Hematopoietic multipotent progenitor cell treated with erythropoietin and hydrocortisone succinate and interleukin-3 and kit ligand, for 17 days (in vitro differentiated cells): Measurements from ENCODE around the gene RFX2.

Source experiments
- DNase-seq: peaks from one replicate; pipeline ENCODE4 v3.0.0-alpha.2; 2015; ENCODE audit warnings: low spot score

The RFX2 gene

DNA sequence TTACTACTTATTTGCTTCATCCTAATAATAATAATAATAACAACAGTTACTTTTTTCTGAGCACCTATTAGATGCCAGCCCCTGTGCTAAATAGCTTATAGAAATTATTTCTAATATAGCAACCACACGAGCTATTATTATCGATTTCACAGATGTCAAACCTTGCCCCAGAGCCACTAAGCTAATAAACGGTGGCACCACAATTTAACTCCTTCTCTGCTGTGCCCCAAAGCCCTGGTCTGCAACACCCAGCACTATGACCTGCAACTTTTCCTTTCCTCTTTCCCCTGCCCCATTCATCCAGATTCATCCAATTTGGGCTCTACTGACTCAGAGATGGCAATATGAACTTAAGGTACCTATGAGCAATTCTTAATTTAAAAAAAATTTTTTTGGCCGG is 6.4 kb downstream of the RFX2 start:
- DNase-seq = no peak

DNA sequence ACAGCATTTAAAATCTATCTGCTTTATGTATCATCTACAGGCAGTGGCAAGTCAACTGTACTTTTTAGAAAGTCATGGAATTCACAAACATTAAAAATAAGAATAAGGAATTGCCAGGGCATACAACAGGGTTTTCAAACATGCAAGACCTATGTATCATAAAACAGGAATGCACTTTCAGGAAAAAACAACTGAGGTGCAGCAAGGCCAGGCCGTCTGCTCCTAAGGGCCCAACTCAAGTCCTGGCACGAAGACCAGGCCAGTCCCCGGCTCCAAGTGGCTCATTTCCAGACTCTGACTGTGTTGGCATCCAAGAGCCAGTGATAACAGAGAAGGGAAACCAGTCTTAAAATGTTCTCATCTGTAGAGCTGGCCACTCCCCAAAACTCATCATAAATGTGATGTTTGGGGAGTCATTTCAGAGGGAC is 7.1 kb downstream of the RFX2 start:
- no peak for DNase-seq

GRCh38 chr19:6101991-6102390 is 8.3 kb downstream of the RFX2 start:
- DNase-seq = no peak

GRCh38 chr19:6101291-6101825 is 8.9 kb downstream of the RFX2 start:
- DNase-seq = no peak

GRCh38 chr19:6100284-6100915 is 9.9 kb downstream of the RFX2 start:
- peak; percentile 46 for DNase-seq

DNA sequence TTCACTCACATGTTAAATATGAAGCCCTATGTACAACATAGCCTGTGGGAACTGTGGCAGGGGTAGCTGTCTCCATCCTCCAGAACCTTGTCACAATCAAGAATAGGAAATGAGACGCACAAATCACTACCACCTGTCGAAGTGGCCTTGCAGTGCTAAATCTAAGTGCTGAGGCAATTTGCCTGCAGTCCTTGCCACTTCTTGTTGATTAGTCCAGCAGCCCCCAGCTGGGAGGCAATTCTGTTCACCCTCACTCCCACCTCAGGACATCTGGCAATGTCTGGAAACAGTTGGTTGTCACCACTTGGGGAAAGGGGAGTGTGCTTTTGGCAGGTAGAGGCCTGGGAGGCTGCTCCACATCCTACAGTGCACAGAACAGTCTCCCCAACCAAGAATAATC is 10.7 kb downstream of the RFX2 start:
- DNase-seq = no peak

DNA sequence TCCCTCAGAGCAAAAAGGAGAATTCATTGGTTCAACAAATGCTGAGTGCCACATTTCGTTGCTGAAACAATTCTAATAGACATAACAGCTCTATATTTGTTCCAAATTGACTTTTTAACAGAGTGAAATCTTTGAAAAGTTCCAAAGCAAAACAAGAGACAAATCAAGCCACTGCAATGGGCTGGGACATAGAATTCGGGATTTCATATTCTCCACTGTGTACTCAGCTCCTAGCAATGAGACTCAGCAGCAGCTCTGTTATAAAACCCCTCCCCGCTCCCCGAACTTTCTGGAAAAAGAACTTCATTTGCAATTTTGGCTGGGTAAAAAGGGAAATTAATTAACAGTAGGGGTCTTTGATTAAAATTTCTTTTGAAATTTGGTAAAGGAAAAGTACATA is 11.3 kb downstream of the RFX2 start:
- no peak for DNase-seq

GRCh38 chr19:6098574-6098973 is 11.7 kb downstream of the RFX2 start:
- no peak for DNase-seq

- no peak for DNase-seq
These were observed 12.4 kb downstream of the RFX2 start for GRCh38 chr19:6097911-6098310.

DNA sequence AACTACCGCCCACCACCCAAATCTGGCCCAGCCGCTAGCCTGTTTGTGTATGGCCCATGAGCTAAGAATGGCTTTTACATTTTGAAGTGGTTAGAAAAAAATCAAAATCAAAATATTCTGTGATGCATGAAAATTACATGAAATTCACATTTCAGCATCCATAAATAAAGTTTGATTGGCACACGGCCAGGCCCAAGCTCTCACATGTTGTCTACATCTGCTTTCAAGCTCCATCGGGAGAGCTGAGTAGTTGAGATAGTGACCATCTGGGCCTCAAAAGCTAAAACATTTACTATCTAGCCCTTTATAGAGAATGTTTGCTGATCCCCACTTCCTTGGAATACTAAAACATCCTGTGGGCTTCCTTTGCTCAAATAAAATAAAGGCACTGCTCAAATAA is 14.5 kb downstream of the RFX2 start:
- DNase-seq = no peak

DNA sequence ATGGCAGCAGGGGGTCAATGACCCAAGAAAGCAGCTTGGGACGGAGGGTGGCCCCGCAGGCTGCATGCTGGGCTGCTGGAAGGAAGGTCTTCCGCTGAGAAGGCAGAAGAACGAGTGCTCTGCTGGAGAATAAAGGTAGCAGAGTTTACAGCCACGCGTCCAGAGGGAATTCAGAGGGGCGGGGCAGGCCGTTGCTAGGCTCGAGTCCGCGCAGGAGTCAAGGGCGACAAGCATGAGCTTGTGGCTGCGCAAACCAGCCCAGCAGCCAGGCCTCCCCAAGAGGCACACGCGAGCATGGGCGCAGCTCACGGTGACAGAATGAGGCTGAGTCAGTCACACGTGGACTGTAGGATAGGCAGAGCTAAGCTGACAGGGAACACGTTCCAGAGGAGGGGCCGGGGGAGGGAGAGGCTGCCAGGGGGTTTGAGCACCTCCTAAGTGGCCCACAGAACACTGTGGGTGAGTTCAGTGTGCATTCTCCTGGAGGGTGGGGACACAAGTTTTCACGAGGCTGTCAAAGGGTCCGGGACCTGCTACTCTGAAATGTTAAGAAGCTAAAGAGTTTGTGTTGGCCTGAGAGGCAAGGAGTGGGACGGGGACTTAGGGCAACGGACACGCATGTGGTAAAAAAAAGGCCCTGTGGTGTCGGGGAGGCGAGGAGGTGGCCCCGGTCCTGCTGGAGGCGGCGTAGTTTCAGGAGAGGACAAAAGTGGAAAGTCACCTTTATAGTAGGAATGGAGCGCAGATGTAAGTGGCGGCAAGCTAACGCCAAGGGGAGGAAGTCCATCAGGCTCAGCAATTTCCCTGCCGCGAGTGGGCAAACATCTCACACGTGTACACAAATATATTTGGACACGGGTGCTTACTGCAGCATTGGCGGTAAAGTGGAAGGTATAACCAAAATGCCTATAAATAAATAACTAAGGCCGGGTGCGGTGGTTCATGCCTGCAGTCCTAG is 17.7 kb downstream of the RFX2 start:
- DNase-seq = no peak

- DNase-seq = no peak
These were observed 18.5 kb downstream of the RFX2 start for GRCh38 chr19:6091771-6092291.

DNA sequence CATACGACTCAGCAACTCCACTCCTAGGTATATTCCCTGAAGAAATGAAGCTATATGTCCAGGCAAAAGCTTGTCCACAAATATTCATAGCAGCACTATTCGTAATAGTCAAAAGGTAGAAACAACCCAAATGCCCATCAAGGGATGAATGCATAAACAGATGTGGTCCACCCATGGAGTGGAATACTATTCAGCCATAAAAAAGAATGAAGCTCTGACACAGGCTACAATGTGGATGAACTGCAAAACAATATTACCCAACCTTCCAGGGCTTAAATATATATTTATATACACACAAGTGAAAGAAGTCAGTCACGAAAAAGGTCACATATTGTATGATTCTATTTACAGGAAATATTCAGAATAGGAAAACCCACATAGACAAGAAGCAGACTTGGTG is 19.7 kb downstream of the RFX2 start:
- DNase-seq = no peak

DNA sequence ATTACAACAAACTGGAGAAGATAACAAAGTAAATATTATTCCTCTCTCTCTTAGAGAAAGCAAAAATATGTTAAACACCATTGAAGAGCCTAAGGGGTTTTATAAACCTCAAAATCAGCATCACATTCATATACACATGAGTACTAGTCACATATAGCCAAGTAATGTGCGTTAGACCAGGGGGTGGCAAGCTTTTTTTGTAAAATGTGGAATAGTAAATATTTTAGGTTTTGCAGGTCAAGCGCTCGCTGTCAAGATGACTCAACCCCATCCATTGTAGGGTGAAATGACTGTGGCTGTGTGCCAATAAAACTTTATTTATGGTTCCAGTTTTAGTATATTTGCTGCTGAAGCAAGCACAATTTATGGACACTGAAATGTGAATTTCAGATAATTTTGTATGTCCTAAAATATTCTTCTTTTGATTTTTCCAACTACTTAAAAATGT is 21.7 kb downstream of the RFX2 start:
- DNase-seq = no peak

DNA sequence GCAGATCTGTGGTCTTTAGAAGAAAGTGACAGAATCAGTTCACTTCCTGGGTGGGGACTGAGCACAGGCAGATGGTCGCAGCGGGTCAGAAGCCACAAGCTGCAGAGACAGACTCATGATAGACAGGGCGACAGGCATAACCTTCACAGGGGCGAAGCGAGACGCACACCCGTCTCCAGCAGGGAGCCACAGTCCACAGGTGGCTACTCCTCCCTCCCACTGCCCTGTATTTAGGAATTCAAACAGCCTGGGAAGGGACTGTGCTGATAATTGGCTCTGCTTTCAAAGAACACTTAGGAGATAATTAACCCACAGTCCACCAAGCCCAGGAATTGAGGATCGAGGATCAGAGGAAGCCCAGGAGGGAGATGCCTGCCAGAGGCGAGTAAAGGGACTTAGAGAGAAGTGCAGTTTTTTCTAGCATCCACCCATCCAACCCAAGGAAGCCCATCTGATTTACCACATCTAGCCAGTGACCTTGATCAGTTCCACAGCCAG is 23.2 kb downstream of the RFX2 start:
- DNase-seq = no peak

GRCh38 chr19:6086068-6086788 is 24.1 kb downstream of the RFX2 start:
- DNase-seq = no peak

GRCh38 chr19:6084821-6085220 is 25.5 kb downstream of the RFX2 start:
- no peak for DNase-seq

- DNase-seq = no peak
These were observed 31.2 kb downstream of the RFX2 start for GRCh38 chr19:6079107-6079506.

DNA sequence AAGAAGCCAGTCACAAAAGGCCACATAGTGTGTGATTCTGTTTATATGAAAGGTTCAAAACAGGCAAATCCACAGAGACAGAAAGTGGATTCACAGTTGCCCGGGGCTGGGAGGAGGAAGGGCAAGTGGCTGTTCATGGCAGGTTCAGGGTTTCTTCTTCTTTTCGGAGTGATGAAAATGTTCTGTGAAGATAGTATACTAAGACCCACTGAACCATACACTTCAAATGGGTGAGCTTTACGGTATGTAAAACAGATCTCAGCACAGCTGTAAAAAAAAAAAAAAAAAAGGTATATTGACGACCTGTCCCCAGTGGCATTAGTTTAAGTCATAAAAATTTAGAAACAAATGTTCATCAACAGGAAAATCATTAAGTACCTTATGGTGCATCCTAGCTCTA is 32.2 kb downstream of the RFX2 start:
- no peak for DNase-seq

GRCh38 chr19:6076675-6077463 is 33.4 kb downstream of the RFX2 start:
- no peak for DNase-seq

DNA sequence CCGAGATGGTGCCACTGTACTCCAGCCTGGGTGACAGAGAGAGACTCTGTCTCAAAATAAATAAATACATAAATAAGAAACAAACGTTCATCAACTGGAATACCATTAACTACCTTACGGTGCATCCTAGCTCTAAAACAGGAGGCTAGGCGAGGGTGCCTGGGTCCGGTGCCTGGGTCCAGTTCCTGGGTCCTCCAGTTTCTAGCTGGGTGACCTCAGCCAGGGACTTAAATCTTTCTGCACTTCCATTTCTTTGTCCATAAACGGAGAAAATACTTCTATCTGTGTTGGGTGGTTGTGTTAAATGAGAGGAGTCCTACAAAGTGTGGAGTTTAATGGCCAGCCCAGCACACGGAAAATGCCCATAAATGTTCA is 34.0 kb downstream of the RFX2 start:
- DNase-seq = no peak
